NT2/D1 (cell line): ENCODE data around the gene PLCXD1.

ENCODE experiments used
- YY1 ChIP-seq: IDR thresholded peaks from 2 replicates; pipeline ENCODE4 v1.6.1; 2011; ENCODE audit not compliant: insufficient read length, insufficient read depth
- ZNF274 ChIP-seq: IDR thresholded peaks from 2 replicates; pipeline ENCODE4 v1.6.1; 2011; ENCODE audit warnings: mild to moderate bottlenecking, low read depth, low read length

DNA sequence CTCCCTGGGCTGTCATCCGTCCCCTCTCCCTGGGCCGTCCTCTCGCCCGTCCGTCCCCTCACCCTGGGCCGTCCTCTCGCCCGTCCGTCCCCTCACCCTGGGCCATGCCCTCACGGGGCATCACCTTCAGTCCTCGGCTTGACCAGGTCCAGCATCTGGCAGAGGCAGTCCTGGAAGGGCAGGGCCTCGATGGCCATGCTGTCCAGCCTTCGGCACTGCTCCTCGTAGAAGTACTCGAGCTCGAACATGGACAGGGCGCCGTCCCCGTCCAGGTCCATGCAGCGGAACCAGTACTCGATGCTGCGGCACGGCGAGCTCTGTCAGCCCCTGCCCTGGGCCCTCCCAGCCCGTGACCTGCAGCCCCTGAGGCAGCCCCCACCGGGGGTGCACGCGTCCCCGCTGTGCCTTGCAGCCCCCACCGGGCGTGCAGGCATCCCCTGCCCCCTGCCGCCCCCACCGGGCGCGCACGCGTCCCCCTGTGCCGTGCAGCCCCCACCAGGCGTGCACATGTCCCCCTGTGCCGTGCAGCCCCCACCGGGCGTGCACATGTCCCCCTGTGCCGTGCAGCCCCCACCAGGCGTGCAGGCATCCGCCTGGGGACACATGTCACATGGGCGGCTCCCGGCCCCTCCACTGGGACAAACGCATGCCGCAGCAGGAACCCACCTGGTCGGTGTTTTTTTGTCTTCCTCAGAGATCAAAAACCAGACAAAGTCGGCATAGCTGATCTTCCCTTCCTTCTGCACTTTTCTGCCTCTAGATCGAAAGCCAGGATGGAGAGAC is 59.7 kb downstream of the PLCXD1 start:
- no peak for TF ChIP-seq ZNF274
- TF ChIP-seq YY1, result no peak
